Neural progenitor cell (in vitro differentiated cells): ENCODE measurements around the gene AFG1L.

Experiments used
- CTCF ChIP-seq: fragments of 200-600 bp; sonication (generic); IDR thresholded peaks from 2 replicates; pipeline ENCODE4 v1.5.1; 2017; ENCODE audit warnings: antibody characterized with exemption, mild to moderate bottlenecking
- EZH2 ChIP-seq: fragments of 200-600 bp; sonication (generic); IDR thresholded peaks from 2 replicates; pipeline ENCODE4 v1.6.1; 2017; ENCODE audit warnings: antibody characterized with exemption, mild to moderate bottlenecking, moderate library complexity

DNA sequence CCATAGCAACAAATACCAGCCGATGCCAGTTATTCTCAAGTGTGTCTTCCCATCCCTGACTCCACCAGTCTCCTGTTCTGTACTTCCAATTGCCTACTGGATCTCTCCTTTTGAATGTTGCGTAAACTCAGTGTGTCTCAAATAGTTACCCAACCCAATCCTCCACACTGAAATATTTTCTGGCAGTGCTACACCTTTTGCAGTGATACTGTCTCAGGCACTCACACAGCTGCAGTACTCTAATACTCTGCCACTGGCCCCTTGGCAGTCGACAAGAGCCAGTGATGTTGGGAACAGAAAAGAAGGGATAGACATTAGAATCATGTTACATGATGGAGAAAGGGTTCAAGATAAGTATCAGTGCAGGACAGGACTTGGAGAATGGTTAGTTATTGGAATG, 234.0 kb downstream of the AFG1L start:
- TF ChIP-seq CTCF (no peak), EZH2 (no peak)
